NCI-H2029 (cell line): ENCODE measurements around the gene SFTPA2.
"Not testable (repeated sequence)": the region's sequence is repeated elsewhere in the genome, so short reads cannot be mapped to it uniquely, and the experiment has no call there.

Source experiments
- DNase-seq: peaks from one replicate; lab custom pipeline; 2025; lab: John Stamatoyannopoulos, UW

Gene SFTPA2

GRCh38 chr10:79559726-79560125 is 481 bp downstream of the SFTPA2 start:
- DNase-seq, result no peak

DNA sequence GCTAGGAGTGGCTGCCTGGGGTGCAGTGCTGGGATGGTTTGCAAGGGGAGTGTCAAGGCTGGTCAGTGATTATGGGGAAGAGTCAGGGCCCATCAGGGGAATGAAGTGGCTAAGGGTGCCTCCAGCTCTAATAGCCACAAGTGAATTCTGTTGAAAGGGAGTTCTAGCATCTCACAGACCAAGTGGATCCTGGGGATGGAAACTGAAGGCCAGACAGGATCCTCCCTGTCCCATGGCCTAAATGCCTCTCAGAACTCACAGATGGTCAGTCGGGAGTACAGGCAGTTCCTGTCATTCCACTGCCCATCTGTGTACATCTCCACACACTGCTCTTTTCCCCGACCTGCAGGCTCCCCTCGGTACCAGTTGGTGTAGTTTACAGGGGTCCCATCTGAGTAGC is 3.2 kb downstream of the SFTPA2 start:
- DNase-seq, result not testable (repeated sequence)

- DNase-seq, result no peak
These were observed 4.6 kb downstream of the SFTPA2 start for GRCh38 chr10:79555354-79556309.

- no peak for DNase-seq
These were observed 8.1 kb downstream of the SFTPA2 start for GRCh38 chr10:79552143-79552542.

GRCh38 chr10:79547973-79548372 is 12.2 kb downstream of the SFTPA2 start:
- DNase-seq, result no peak

GRCh38 chr10:79547128-79547527 is 13.1 kb downstream of the SFTPA2 start:
- DNase-seq, result not testable (repeated sequence)

DNA sequence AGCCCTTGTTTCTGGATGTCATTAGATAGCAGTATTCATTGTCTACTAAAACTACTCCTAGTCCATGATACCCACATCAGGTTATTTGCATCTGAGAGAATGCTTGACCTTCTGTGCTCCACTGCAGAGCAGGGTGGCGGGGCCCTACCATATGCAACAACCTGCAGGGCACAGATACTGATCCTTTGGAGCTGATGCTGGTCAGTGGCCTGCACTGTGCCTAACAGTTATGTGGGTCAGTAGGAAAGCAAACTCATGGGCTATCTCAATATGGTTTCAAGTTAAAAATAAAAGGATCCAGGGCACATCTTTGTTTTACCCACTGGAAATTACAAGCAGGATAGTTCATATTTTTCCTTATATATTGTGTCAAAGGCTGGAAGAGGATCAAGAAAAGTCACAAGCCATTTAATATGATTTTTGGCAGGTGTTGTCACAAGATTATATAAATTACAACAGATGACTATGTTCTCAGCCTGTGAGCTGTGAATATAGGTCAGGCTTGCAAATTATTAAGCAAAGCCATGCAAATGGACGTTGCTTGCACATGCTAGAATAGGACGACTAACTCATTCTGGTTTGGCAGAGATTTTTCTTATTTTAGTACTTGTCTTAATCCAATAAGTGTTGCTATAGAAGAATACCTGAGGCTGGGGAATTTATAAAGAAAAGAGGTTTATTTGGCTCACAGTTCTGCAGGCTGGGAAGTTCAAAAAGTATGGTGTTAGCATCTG is 15.1 kb downstream of the SFTPA2 start:
- DNase-seq, result not testable (repeated sequence)

- not testable (repeated sequence) for DNase-seq
These were observed 15.8 kb downstream of the SFTPA2 start for GRCh38 chr10:79544408-79544807.

GRCh38 chr10:79542626-79543025 is 17.6 kb downstream of the SFTPA2 start:
- no peak for DNase-seq

- not testable (repeated sequence) for DNase-seq
These were observed 19.3 kb downstream of the SFTPA2 start for GRCh38 chr10:79540930-79541329.

DNA sequence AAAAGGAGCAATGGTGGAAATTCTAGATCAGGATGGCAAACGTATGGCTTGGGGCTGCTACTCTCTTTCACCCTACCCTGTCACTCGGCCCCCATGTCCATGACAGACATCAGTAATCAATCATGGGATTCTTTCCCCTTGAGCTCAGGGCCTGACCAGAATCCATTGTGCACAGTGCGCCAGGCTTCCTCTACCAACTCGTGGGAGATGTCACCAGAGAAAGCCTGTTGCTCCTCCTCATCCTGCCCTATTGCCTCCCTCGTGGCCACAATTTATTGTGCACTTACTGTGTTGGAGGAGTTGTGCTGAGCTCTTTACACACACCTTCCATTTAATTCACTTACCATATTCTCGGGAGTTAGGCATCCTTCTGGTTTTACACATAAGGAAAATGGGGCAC is 21.9 kb downstream of the SFTPA2 start:
- not testable (repeated sequence) for DNase-seq

DNA sequence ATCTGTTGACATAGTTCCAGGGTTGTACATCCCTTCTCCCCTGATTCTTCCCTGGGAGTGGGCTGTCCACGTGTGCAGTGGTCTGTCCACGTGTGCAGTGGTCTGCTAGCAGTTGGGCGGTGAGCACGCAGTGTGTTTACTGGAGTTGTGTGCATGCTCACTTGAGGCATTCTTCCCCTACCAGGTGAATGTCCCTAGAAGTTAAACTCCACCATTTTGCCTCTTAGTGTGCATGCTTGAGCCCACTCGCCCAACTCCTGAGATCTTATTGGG is 26.4 kb downstream of the SFTPA2 start:
- not testable (repeated sequence) for DNase-seq

- DNase-seq, result not testable (repeated sequence)
These were observed 26.9 kb downstream of the SFTPA2 start for GRCh38 chr10:79533142-79533902.

DNA sequence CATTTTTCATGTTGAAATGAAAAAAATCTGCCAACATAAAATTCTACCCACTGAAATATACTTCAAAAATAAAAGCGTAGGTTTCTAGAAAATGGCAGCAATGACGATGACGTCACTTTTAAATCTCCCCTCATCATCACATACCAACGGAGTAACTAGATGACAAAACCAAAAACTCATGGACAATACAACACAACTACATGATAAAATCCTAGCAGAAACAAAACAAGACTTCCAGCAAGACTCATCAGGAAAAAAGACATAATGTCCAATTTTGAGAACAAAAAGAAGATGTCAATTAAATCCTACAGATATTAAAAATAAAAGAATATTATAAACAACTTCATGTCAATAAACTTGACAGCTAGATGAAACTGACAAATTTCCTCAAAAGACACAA is 31.9 kb downstream of the SFTPA2 start:
- not testable (repeated sequence) for DNase-seq

- DNase-seq, result not testable (repeated sequence)
These were observed 35.0 kb downstream of the SFTPA2 start for GRCh38 chr10:79525049-79525710.

GRCh38 chr10:79523157-79523853 is 36.9 kb downstream of the SFTPA2 start:
- DNase-seq, result not testable (repeated sequence)

- DNase-seq, result not testable (repeated sequence)
These were observed 37.7 kb downstream of the SFTPA2 start for GRCh38 chr10:79522464-79522863.

DNA sequence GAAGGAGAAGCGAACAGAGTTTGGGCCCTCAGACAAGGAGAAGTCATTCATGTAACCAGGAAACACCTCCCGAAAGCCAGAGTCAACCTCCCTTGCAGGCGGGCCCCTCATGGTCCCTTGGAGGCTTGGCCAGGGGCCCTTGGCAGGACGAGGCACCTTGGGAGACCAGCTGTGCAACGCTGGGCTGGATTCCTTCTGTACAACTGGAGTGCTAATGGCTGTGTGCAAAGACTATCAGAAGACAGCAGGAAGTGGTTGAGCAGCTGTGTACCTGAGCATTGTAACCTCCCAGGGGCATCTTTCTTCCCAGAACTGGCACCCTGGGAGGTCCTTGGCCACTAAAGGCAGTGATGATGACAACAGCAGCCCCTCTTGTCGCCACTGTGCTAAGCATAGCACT is 38.5 kb downstream of the SFTPA2 start:
- not testable (repeated sequence) for DNase-seq

DNA sequence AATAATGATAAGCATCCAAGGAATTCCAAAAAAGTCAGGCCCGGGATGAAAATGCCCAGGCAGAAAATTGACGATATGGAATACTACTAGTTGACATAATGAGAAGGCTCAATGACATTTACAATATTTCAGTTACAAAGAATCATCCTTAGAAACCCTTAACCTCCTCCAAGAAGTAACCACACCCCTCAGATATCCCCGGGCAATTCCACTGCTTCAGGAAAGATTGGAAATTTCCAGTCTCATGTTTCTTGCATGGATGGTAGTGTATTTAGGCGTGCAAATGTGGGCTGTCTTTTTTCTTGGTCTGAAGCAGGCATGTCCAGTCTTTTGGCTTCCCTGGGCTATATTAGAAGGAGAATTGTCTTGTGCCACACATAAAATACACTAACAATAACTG is 42.6 kb downstream of the SFTPA2 start:
- not testable (repeated sequence) for DNase-seq

GRCh38 chr10:79516532-79517205 is 43.5 kb downstream of the SFTPA2 start:
- not testable (repeated sequence) for DNase-seq
